HG02610 (cell line): ENCODE results near the gene SAMM50.

Experiments
- ATAC-seq: cut with Tn5 transposase; IDR thresholded peaks from one replicate; pipeline ENCODE4 v1.9.1; 2021; ENCODE audit warnings: mild to moderate bottlenecking, moderate library complexity; ENCODE audit not compliant: unreplicated experiment

Gene SAMM50

GRCh38 chr22:43976861-43977795 lies 21.9 kb downstream of the SAMM50 start:
- ATAC-seq = no peak

- ATAC-seq = no peak
These were observed 23.3 kb downstream of the SAMM50 start for GRCh38 chr22:43978558-43978957.

- ATAC-seq = no peak
These were observed 25.3 kb downstream of the SAMM50 start for GRCh38 chr22:43980579-43980978.

DNA sequence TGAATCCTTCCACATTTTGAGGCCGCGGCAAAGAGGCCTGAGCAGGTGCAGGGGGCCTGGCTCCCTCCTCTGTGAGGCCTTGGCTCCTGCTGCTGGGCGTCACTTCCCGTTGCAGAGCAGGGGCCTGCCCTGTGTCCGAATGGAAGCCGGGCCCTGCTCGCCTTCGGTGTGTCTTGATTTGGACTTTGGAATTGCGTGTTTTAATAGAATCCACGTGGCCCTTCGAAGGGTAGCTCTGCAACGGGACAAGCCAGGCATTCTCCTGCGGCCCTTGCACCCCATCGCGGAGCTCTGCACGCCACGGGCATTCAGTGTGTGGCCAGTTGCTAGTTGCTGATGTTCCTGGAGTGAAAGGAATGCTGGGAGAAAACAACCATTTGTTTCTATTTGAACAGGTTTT lies 25.8 kb downstream of the SAMM50 start:
- no peak for ATAC-seq

DNA sequence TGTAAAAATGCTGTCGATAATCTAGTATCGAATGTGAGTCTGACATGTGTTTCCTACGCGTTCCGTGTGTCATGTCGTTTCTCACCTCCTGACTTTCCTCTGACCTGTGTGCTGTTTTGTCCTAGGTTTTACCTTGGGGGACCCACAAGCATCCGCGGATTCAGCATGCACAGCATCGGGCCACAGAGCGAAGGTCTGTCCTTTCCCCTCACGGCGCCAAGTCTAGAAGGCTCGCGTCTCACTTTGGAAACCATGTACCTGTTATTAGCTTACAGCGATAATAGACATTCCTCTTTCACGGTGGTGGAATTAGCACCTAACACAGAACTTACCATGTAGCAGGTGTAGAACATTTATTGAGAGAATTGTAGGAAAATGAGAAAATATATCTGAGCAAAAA lies 28.6 kb downstream of the SAMM50 start:
- ATAC-seq = no peak

DNA sequence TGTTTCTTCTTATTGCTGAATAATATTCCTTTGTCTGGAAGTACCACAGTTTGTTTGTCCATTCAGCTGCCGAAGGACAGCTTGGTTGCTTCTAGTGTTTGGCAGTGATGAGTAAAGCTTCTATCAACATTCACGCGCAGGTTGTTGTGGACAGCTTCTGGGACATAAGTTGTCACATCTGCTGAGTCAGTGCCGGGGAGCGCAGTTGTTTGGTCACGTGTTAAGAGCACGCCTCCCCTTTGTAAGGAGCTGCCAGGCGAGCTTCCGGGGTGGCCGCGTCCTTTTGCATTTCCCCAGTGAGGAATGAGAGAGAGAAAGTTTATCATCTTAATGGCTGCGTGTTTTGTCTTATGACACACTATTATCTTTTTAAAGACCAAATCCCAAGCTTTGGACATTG lies 30.3 kb downstream of the SAMM50 start:
- ATAC-seq = no peak

GRCh38 chr22:43988116-43988820 lies 33.0 kb downstream of the SAMM50 start:
- ATAC-seq = no peak

DNA sequence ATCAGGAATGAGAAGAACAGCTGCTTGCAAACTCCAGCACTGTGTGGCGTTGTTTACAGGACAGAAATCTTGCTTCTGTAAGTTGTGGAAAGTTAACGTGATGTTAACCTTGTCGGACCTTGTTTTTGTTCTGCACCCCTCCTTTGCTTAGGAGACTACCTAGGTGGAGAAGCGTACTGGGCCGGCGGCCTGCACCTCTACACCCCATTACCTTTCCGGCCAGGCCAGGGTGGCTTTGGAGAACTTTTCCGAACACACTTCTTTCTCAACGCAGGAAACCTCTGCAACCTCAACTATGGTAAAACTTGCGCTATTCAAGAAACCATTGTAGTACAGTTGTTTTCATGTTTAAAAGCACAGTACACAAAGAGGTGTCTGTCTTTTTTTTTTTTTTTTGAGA lies 33.7 kb downstream of the SAMM50 start:
- ATAC-seq = no peak

DNA sequence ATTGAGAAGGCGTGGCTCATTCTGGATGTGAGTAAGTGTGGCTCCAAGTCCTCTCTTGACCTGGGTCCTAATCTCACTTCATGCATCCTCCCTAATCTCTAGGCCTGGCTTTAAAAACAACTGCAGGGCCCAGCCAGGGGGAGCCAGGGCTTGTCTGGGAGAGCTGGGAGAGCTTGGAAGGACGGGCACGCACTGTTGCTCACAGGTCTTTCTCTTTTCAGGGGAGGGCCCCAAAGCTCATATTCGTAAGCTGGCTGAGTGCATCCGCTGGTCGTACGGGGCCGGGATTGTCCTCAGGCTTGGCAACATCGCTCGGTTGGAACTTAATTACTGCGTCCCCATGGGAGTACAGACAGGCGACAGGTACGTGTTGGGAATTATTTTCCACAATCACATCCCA lies 34.8 kb downstream of the SAMM50 start:
- no peak for ATAC-seq

- ATAC-seq = no peak
These were observed 36.2 kb downstream of the SAMM50 start for GRCh38 chr22:43991316-43992020.

GRCh38 chr22:43992331-43992821 lies 37.1 kb downstream of the SAMM50 start:
- ATAC-seq = no peak

DNA sequence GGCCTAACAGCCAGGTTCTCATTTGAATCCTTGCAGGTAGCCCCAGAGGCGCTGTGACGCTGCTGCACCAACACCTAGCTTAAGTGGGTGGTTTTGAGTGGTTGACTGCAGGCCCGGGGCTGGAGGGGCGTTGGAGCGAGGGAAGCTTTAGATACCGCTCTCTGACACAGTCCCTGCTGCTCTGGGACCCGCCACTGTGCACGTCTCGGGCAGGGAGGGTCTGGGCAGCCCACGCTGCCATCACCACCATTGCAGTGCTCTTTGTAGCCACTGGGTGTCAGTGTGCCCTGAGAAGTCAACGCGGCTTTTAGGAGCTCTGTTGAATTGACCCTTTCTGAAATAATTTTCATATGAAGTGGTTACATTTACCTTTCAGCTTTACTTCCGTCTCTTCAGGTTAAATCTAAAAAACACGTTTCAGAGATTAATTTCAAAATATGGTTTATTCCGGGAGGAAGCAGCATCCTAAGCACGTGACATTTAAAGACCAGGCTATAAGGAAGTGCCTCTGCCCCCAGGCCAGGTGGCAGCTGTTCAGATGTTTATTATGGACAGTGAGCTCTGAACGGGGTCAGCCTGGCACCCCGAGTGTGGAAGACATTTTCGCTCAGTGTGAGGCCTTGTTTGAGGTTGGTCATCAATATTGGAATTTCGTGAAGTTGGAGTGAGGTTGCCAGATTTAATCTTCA lies 38.0 kb downstream of the SAMM50 start:
- no peak for ATAC-seq

- no peak for ATAC-seq
These were observed 38.8 kb downstream of the SAMM50 start for GRCh38 chr22:43994006-43994405.

- ATAC-seq = no peak
These were observed 39.2 kb downstream of the SAMM50 start for GRCh38 chr22:43994416-43994815.

- no peak for ATAC-seq
These were observed 39.9 kb downstream of the SAMM50 start for GRCh38 chr22:43995057-43995685.

- ATAC-seq = peak; percentile 14
These were observed 40.5 kb downstream of the SAMM50 start for GRCh38 chr22:43995798-43996169.

DNA sequence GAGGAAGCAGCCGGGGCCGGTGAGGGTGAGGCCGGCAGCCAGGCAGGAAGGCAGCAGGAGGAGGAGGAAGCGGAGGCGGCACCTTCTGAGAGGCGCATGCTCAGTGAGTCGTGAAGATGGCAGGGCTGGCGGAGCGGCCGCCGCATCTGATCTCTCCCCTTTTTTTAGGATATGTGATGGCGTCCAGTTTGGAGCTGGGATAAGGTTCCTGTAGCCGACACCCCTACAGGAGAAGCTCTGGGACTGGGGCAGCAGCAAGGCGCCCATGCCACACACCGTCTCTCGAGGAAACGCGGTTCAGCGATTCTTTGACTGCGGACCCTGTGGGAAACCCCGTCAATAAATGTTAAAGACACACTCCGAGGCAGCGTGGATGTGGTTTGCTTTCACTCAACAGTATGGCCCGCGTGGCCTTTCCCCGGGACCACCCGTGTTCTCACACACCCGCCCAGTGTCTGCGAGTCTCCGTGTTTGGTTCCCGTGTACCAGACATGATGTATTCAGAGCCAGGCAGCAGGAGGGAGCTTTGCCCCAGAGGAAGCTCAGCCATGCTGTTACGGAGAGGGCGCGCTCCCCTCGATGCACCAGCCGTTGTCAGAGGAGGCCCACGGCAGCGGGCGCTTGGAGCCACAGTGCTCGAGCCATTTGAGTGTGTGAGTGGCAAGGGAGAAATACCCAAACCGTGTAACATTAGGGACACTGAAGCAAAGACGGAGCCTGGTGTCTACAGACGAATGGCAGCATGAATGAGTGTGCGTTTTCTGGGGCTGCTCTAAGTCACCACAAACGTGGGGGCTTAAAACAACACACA lies 41.1 kb downstream of the SAMM50 start:
- peak; percentile 59 for ATAC-seq

GRCh38 chr22:43996981-43997265 lies 41.7 kb downstream of the SAMM50 start:
- ATAC-seq = no peak

DNA sequence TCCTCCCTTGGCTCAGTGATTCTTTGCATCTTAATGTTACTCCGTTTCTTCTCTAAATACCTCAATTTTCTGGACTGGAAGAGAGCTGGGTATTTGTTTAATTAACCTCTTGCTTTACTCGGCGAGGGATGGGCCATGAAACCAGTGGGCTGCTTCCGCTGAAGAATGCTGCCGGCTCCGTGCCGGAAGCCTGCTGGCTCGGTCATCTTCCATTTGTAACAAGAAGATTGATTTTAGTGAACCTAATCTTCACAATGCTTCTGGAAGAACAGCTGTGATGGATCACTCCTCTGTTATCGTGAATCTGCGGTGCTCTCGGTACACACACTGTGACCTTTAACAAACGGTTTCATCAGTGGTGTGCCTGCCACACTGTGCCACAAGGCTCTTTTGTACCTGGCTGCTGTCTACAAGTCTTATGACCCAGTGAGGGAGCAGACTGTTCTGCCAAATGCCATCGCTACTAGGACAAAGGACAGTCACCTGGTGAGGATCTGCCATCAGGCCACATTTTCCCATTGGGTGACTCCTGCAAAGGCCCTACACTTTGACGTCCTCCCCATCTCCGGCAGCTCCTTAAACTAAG lies 43.5 kb downstream of the SAMM50 start:
- ATAC-seq = no peak
